Measurements from ENCODE around the gene ABCC12.
A peak's percentile ranks its signal among the peaks of the same experiment; 100 is the strongest.

ABCC12 gene

DNA sequence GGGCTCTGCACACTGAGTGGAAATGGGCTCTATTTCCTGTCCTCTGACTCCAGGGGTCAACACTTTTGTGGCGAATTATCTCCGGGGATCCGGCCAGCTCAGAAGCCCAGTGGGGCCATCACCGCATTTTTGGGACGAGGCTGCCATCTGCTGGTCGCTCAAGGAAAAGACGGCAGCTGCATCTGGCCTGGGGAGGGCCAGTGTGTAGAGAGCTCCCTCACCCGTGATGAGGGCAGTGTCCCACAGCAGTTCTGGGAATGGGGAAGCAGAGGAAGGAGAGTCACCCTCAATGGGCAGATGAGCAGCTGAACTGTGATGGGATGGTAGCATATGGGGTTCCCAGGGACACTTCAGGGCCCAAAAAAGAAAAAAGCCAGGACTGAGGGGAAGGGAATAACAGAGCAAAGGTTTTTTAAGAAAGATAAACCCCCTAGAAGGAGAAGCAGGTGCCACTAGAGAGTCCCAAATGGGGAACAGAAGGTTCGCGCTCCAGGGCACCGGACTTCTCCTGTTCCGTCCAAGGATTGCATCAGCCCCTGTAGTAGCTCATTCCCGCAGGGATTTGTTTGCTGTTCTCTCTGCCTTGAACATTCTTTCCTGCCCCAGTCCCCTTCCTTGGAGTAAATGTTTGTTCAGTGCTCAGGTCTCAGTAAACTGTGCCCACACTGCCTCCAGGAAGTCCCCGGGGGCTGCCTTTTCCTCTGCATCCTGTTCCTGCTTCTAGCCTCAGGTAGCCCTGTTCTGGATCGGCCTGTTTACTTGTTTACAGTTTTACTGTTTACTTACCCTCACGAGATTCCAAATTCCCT is 9.3 kb upstream of the ABCC12 start:
- H3K27ac ChIP-seq = peak overlapping the region; percentile 89
- no peak for TF ChIP-seq ZFX (IDR thresholded peaks at IDR 0.05)
- TF ChIP-seq, protein P1, sequence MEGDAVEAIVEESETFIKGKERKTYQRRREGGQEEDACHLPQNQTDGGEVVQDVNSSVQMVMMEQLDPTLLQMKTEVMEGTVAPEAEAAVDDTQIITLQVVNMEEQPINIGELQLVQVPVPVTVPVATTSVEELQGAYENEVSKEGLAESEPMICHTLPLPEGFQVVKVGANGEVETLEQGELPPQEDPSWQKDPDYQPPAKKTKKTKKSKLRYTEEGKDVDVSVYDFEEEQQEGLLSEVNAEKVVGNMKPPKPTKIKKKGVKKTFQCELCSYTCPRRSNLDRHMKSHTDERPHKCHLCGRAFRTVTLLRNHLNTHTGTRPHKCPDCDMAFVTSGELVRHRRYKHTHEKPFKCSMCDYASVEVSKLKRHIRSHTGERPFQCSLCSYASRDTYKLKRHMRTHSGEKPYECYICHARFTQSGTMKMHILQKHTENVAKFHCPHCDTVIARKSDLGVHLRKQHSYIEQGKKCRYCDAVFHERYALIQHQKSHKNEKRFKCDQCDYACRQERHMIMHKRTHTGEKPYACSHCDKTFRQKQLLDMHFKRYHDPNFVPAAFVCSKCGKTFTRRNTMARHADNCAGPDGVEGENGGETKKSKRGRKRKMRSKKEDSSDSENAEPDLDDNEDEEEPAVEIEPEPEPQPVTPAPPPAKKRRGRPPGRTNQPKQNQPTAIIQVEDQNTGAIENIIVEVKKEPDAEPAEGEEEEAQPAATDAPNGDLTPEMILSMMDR (conservative IDR thresholded peaks at IDR 0.05) = peak; percentile 87

DNA sequence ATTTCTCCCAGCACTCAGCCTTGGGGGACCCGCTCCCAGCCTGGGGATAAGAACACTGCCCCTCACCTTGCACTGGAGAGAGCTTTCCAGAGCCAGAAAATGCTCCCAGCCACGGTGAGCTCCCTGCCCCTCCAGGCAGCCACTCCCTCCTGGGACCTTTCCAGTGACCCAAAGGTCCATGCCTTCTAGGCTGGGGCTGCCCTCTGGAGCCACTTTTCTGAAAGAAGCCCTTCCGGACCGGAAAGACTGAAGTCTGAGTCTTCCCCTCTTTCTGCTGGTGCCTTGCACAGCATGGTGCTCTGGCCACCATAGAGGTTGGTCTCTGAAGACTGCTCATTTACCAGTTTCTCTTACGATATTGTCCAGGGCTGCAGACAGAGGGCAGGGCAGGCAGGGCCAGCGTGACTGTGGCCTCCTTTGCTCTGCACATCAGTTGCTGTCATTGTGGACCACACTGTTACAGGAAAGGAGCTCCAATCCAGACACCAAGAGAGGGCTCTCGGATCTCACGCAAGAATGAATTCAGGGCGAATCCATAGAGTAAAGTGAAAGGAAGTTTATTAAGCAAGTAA is 7.1 kb upstream of the ABCC12 start:
- TF ChIP-seq ZFX (IDR thresholded peaks at IDR 0.05) = no peak
- TF ChIP-seq, protein P1 (conservative IDR thresholded peaks at IDR 0.05) = no peak
- H3K27ac ChIP-seq = peak overlapping the region; percentile 2; the same call in 1 of the 2 replicates

DNA sequence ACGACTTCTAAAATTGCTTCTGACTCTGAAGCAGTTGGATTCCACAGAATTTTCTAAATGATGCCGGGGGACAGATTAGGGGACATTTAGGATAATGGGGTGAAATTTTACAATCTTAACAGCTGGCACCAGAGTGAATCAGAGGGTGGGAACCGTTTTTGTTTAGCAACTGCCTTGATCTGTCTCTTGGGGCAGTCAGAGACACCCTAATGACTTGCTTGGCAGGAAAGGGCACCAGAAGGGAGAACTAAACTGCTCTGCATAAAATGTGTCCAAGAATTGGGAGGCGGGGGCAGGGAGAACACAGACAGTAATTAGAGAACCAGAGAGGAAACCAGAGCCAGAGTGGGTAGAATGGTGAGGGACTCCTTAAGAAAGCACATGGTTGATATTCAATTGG is 6.1 kb upstream of the ABCC12 start:
- no peak overlapping the region for H3K27ac ChIP-seq
- TF ChIP-seq, protein P1 (conservative IDR thresholded peaks at IDR 0.05) = no peak
- no peak for TF ChIP-seq ZFX (IDR thresholded peaks at IDR 0.05)

DNA sequence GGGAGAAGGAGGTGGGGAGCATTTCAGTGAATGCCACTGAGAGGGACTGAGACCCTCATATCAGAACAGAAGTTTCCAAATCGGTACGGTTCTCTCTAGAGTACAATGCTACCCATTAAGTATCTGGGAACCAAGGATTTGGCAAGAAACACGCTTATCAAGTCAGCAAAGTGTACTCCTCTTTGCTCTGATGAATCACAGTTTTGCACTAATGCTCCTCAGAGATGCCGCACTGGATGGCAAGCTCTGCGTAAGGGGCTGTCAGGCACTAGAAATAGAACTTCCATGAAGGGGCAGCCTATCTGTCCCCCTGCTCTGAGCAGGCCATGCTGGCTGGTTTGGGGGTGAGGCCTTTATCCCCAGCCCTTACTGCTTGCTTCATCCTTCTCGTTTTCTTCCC is 4.8 kb upstream of the ABCC12 start:
- TF ChIP-seq, protein P1 (conservative IDR thresholded peaks at IDR 0.05) = no peak
- no peak for TF ChIP-seq ZFX (IDR thresholded peaks at IDR 0.05)
- no peak overlapping the region for H3K27ac ChIP-seq

DNA sequence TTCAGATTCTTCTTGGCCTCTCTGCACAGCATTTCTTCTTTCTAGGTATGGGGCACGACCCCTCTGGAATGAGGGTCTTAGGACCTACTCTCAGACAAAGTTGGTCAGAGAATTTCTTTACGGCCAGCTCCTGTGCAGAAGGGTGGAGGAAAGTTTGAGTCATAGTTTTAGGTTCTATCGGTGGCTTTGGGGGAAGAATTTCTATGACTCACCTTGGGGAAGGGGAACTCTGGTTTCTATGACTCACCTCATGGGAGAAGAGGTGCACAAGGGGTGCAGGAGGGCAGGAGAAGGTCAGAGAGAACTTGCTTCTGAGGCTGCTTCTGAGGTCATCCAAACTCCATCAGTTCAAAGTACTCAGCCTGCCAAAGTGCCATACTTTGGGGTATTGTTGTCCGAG is 2.5 kb upstream of the ABCC12 start:
- H3K27ac ChIP-seq = no peak overlapping the region
- TF ChIP-seq, protein P1 (conservative IDR thresholded peaks at IDR 0.05) = no peak
- no peak for TF ChIP-seq ZFX (IDR thresholded peaks at IDR 0.05)

DNA sequence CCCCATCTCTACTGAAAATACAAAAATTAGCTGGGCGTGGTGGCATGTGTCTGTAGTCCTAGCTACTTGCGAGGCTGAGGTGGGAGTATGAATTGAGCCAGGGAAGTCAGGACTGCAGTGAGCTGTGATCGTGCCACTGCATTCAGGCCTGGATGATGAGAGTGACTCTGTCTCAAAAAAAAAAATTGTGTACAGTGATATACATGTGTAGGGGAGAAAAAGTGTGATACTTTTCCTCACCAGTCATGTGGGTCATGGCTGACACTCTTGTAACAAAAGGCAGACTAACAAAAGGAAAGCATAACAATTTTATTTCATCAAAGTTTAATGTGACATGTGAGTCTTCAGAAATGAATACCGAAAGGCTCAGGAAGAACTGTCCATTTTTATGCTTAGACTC is 2.0 kb upstream of the ABCC12 start:
- TF ChIP-seq, protein P1 (conservative IDR thresholded peaks at IDR 0.05) = no peak
- TF ChIP-seq ZFX (IDR thresholded peaks at IDR 0.05) = no peak
- H3K27ac ChIP-seq = no peak overlapping the region

DNA sequence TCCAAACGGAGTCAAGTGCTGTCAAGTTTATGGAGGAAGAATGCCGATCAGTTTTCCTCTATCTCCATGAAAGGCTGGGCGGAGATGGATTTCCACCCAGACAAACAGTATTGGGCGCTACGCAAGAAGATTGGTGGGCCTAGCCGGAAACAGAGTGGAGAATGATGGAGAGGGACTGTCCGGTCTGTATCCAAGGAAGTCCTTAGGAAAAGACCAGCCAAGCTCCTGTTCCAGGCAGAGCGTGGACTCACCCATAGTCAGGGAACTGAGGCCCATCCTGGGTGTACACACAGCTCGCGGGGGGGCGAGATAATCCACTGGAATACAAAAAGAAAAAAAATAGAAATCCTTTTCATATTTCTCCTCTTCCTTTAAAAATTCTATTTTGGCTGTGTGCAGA is 1.5 kb upstream of the ABCC12 start:
- TF ChIP-seq ZFX (IDR thresholded peaks at IDR 0.05) = no peak
- TF ChIP-seq, protein P1 (conservative IDR thresholded peaks at IDR 0.05) = no peak
- H3K27ac ChIP-seq = no peak overlapping the region

Measured in C4-2B (cell line).